GM12873 (cell line): ENCODE data around the gene ZC3HAV1L.

Experiments
- TF ChIP-seq, protein P1 (sequence below): IDR thresholded peaks from 2 replicates; pipeline ENCODE4 v1.5.1; 2012; ENCODE audit warnings: low read depth, mild to moderate bottlenecking, moderate library complexity, low read length, control low read depth; ENCODE audit not compliant: insufficient read depth; ENCODE audit errors: missing control alignments

ZC3HAV1L gene

DNA sequence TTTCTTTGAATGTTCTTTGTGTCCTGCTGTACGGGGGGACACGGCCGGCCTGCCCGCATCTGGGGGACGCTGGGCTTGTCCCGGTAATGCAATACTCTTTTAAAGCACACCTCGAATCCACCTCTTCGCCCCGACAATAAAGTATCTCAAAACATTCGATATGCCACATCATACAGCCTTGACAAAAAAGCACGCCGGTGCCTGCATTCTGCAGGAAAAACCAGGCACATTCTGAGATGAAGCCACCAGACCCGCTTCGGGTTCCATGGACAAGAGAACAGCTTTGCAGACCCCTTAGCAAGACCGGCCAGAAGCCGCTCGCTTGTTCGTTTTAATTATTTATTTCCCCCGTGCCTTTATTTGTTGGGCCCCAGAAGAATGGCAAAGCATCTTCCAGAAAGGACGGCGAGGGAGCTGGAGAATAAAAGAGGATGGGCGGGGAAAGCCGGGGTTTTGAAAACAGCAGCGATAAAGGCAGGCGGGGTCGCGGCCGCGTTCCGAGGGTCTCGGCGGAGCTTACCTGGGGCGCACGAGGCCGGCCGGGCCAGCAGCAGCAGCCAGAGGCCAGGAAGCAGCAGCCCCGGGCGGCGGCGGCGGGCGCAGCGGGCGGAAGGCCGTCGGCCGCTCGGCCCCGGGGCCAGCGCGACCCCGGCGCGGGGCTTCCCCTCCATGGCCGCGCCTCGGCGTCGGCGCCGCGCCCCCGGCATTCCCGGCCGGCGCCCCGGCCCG lies 55.1 kb downstream of the ZC3HAV1L start:
- TF ChIP-seq, protein P1, sequence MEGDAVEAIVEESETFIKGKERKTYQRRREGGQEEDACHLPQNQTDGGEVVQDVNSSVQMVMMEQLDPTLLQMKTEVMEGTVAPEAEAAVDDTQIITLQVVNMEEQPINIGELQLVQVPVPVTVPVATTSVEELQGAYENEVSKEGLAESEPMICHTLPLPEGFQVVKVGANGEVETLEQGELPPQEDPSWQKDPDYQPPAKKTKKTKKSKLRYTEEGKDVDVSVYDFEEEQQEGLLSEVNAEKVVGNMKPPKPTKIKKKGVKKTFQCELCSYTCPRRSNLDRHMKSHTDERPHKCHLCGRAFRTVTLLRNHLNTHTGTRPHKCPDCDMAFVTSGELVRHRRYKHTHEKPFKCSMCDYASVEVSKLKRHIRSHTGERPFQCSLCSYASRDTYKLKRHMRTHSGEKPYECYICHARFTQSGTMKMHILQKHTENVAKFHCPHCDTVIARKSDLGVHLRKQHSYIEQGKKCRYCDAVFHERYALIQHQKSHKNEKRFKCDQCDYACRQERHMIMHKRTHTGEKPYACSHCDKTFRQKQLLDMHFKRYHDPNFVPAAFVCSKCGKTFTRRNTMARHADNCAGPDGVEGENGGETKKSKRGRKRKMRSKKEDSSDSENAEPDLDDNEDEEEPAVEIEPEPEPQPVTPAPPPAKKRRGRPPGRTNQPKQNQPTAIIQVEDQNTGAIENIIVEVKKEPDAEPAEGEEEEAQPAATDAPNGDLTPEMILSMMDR: no peak

GRCh38 chr7:138979988-138980562 lies 55.8 kb downstream of the ZC3HAV1L start:
- TF ChIP-seq, protein P1: no peak

GRCh38 chr7:138979226-138979979 lies 56.4 kb downstream of the ZC3HAV1L start:
- TF ChIP-seq, protein P1: peak; percentile 35

- TF ChIP-seq, protein P1: no peak
Observed at GRCh38 chr7:138978541-138979184, 57.2 kb downstream of the ZC3HAV1L start.
